ENCODE data around the gene NECAB2.

Gene NECAB2

DNA sequence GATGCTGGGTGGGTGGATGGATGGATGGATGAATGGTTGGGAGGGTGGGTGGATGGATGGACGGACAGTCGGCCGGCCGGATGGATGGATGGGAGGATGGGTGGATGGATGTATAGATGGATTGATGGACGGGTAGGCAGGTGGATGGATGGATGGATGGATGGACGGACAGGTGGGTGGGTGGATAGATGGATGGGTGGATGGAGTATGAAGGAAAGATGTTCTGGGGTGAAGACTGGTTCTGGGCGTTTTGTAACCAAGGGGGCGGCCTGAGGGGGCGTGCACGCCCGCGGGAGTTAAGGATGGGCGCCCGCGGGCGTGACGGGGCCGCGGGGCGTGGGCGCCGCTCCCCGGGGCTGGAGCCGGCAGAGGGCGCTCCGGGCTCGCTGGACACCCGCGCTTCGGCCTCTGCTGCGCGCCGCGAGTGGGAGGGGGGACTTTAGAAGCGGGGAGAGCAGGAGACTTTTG lies at the start of gene NECAB2:
TSS of gene NECAB2 (plus strand) at position 407 of the 468 bp plus-strand sequence. CDS start 405 bp downstream, outside the sequence.
- DNase-seq (ENCODE audit: low spot score) = peak; percentile 81

DNA sequence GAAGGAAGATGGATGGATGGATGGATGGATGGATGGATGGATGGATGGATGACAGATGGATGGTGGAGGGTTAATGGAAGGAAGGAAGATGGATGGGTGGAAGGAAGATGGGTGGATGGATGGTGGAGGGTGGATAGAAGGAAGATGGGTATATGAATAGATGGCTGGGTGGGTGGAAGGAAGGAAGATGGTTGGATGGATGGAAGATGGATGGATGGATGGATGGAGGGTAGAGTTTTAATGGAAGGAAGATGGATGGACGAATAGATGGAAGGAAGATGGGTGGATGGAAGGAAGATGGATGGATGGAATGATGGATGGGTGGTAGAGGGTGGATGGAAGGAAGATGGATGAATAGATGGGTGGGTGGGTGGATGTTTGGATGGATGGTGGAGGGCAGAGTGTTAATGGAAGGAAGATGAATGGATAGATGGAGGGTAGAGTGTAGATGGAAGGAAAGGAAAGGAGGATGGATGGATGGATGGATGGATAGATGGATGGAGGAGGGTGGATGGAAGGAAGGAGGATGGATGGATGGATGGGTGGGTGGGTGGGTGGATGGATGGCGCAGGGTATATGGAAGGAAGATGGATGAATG lies 47.1 kb upstream of the NECAB2 start:
- DNase-seq (ENCODE audit: low spot score) = no peak

GRCh38 chr16:83923581-83924365 lies 44.3 kb upstream of the NECAB2 start:
- DNase-seq (ENCODE audit: low spot score) = no peak

- DNase-seq (ENCODE audit: low spot score) = no peak
These were observed 43.4 kb upstream of the NECAB2 start for GRCh38 chr16:83924686-83925085.

GRCh38 chr16:83925095-83925905 lies 42.7 kb upstream of the NECAB2 start:
- DNase-seq (ENCODE audit: low spot score) = no peak

DNA sequence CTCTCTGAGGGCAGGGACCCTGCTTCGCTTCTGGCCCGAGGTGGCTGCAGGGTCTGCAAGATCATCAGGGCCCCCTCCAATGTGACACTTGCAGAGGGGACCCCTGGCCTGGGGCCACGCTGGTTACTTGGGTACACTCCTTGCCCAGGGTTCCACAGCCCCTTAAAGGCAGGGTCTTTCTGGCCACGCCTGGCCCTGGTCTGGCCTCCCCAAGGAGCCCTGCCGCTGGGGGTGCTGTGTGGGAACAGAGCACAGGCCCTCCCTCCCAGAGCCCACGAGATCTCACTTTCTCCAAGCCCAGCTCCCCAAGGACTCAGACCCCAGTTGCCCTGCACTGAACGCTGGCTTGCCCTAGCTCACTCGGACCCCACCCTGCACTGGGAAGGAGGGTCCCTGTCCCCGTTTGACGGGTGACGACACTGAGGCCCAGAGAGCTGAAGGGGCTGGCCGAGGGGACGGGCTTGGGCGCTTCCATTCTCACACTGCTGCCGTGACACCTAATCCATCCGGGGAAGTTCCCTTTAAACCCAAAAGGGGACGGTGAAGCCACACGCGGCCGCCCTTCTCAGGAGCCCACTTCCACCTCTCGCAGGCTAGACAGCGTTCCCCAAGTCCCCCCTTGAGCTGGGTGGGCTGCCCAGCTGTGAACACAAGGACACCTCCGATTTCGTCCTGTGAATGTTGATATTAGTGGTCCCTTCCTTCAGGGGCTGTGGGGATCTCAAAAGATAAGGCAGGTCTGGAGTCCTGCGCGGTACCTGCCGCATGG lies 41.9 kb upstream of the NECAB2 start:
- no peak for DNase-seq (ENCODE audit: low spot score)

DNA sequence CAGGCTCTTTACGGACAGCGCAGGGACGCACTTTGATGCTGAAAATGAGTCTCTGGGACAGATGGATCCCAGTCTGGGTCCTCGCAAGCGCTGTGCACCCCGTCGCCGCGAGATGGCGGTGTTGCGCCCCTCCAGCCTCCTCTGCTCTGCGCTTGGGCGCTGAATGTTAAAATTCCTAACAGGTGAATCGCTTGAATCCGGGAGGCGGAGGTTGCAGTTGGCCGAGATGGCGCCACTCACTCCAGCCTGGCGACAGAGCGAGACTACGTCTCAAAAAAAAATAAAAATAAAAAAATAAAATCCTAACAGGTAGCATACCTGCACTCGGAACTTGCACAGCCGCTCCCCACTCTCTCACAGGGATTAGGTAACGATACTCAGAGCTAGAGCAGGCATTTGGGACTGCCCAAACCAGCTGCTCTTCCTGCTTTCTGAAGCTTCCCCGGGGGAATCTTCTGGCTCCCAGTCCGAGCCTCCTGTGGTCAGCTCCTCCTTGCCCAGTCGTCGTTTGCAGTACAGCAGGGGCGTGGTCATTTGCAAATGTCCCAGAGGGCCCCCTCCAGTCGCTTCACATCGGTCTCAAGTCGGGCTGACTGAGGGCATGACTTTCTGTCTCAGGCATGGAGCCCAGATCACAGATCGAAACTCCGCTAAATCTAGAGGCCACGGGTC lies 41.2 kb upstream of the NECAB2 start:
- DNase-seq (ENCODE audit: low spot score) = peak; percentile 92

- peak; percentile 68 for DNase-seq (ENCODE audit: low spot score)
These were observed 39.5 kb upstream of the NECAB2 start for GRCh38 chr16:83928341-83929055.

- DNase-seq (ENCODE audit: low spot score) = no peak
These were observed 38.1 kb upstream of the NECAB2 start for GRCh38 chr16:83929811-83930555.

GRCh38 chr16:83930730-83931500 lies 37.1 kb upstream of the NECAB2 start:
- DNase-seq (ENCODE audit: low spot score) = no peak

DNA sequence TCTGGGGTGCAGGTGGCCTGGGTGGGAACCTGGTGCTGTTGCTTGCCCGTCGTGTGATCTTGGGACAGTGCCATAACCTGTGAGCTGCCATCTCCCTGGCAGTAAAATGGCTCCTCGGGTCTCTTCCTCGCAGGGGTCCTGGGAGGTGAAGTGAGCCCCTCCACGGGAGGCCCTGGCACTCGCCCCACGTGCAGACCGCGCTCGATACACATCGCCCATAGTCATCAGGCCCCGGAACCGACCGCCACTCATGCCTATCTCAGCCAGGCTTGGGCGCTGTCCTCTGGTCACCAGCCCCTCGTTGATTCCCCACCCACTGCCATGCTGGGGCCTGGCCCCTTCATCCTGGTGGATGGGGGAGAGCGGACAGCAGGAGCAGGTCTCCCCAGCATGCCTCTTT lies 36.5 kb upstream of the NECAB2 start:
- no peak for DNase-seq (ENCODE audit: low spot score)

DNA sequence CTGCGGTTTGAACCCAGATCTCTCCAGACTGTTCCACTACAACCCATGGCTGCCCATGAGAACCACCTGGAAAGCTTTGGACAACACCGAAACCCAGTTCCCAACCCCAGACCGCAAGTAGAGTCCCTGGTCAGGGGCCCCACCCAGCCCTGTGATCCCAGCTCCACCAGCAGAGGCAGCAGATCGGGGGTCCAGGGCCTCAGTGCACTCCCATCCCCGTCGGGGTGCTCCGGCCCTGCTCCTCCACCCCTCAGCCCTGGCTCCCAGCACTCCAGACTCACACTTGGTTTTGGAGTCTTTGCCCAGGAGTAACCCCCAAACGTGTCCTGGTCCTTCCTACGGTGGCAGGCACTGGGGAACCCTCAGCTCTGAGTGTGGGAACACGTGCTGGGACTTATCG lies 35.7 kb upstream of the NECAB2 start:
- DNase-seq (ENCODE audit: low spot score) = no peak

- DNase-seq (ENCODE audit: low spot score) = no peak
These were observed 34.9 kb upstream of the NECAB2 start for GRCh38 chr16:83932955-83933673.

DNA sequence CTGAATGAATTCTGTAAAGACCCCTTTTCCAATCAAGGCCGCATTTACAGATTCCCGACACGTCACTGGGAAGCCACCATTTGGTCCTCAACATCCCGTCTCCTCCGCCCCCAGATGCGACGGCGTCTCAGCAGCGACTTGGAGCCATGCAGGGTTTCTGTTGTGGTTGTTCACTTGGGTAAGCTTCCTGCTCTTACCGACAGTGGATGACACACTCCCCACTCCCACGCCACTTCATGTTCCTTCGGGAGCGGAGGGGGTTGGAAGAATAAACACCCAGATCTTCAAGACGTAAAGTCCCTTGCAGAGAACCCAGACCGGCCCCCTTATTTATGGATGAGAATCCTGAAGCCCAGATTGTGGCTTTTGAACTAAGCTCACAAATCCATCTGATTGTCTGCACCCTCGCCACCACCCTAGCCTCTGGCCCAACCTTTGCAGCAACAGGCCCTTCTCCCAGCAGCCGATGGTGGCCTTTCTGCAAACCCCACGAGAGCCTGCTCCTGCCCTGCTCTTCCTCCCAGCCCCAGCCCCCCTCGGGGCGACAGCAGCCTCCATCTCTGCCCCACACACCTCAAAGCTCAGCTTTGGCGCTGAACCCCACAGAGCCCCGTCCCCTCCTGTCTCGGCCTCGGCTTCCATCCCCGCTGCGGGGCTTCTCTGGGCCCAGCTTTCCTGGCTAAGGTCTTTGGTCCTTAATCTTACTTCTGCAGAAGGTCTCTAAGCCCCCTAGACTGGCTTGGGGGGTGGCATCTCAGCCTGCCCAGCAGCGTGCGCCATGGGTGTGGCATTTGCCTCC lies 34.0 kb upstream of the NECAB2 start:
- DNase-seq (ENCODE audit: low spot score) = no peak

DNA sequence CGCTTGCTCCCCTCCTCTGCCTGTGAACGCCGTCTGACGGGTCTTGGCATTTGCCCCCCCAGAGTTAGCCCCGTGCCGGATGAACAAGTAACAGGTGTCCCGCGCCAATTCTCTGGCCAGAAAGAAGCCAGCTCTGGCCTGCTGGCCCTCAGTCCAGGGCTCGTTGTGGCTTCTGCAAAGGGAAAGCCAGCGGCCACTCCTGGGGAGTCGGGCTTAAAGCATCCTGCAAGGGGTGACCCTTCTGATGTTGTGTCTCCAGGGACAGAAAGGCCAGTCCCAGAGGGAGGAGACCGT lies 33.4 kb upstream of the NECAB2 start:
- DNase-seq (ENCODE audit: low spot score) = no peak

DNA sequence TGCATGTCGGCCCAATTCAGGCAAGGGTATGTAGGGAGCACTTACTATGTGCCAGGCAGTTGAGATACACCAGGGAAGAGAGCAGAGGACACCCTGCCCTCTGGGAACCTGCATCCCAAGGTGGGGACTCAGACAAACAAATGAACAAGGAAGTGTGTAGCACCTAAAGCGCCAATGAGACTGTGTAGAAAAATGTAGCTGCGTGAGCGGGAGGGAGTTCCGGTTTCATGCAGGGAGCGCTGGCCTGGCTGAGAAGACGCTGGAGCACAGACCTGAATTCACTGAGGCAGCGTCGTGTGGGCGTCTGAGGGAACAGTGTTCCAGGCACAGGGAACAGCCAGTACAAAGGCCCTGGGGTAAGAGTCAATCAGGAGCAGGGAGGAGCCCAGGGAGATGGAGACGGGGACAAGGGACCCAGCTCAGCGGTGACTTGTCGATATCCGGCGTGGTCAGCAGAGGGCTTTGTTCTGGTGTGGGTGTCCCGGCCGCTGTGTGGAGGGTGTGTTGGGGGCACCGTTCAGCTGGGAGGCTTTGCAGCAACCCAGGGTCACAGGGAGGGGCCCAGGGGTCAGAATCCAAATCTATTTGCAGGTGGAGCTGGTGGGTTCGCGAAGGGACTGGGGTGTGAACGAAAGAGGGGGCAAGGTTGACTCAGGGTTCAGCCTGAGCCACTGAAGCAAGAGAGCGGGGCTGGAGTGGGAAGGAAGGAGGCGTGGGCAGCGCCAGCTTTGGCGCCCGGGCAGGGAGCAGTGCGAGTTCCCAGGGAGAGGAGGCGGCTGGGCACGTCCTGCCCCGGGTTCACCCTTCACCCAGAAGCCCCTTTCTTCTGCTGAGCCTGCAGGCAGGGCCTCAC lies 32.8 kb upstream of the NECAB2 start:
- DNase-seq (ENCODE audit: low spot score) = no peak

DNA sequence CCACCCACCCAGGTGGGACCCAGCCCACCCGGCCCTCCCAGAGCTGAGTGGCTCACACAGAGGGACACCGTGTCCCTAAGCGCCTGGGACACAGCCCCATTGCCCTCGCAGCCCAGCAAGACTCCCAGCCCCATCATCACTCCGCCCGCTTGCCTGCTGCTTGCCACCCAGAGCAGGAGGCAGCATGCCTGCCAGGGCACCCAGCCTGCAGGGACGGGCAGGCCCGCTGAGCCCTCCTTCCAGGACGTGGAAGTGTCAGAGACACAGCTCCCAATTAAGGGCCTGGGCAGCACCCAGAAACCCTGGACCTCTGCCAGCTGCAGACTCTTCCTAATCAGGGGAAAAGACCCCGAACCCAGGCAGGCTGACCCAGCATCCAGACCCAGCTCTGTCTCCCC lies 32.2 kb upstream of the NECAB2 start:
- DNase-seq (ENCODE audit: low spot score) = no peak
